Adrenal gland (tissue), 5 donors: ENCODE results near the gene PPM1A.

Experiments used
- CTCF ChIP-seq, 6 experiments: fragments of 450-650 bp in 4 of 6; fragments of 200-600 bp in 2 of 6; sonication (generic) in 1 of 6; IDR thresholded peaks; 1 replicate in 5 of 6; 2 replicates in 1 of 6; pipeline versions ENCODE4 v1.5.1 to v1.8.0; 2016 to 2021; ENCODE audit warnings: antibody characterized with exemption in 6 of 6, mild to moderate bottlenecking in 2 of 6, moderate library complexity in 1 of 6
- POLR2A ChIP-seq, 2 donors: fragments of 450-650 bp; IDR thresholded peaks; one replicate each; pipeline ENCODE4 v1.6.1; 2017; ENCODE audit warnings: antibody characterized with exemption in 2 of 2, mild to moderate bottlenecking in 2 of 2, moderate library complexity in 1 of 2
- donor health status: DM: no; HTN: no; CAD: no.

- TF ChIP-seq CTCF (IDR thresholded peaks at IDR 0.05) (no peak), POLR2A (IDR thresholded peaks at IDR 0.05) (peak in 1 of 2 donors; percentile 15)
Observed at GRCh38 chr14:60250257-60251035, 1.4 kb downstream of the PPM1A start.
